Panc1 (cell line): Measurements from ENCODE around the gene ZNF354C. TPM values are rescaled to one million over a fixed set of nuclear protein-coding genes. Genes with fewer than 3 reads are reported as not detected.

Experiments
- ATAC-seq: fragments of 200-7000 bp; cut with Tn5 transposase; 2 replicates; pipeline ENCODE4 v1.9.1; 2020; ENCODE audit warnings: mild to moderate bottlenecking, moderate library complexity
- BruUV-seq: library from RNA; stranded (reverse); fragments of 400-500 nt; replicated peaks from 2 replicates; lab custom pipeline; 2021; lab: Mats Ljungman, UMichigan
- CTCF ChIA-PET: fragments of 300-600 bp; sonication (Branson Sonifier 250); formaldehyde crosslinking; loops from one replicate; lab custom pipeline; 2022; ENCODE audit warnings: antibody characterized with exemption; lab: Charles Lee
- POLR2A ChIA-PET: fragments of 300-600 bp; sonication (Branson Sonifier 250); formaldehyde crosslinking; loops from one replicate; lab custom pipeline; 2022; ENCODE audit warnings: antibody characterized with exemption; lab: Charles Lee
- DNase-seq: peaks from one replicate; pipeline ENCODE4 v3.0.0-alpha.2; 2010; ENCODE audit warnings: low read depth, low spot score
- H3K27ac ChIP-seq: 2 replicates; pipeline ENCODE4 v1.5.1; 2011; ENCODE audit warnings: mild to moderate bottlenecking, low read length, inconsistent platforms
- H3K27me3 ChIP-seq: fragments of 200-500 bp; sonication (Bioruptor generic); 2 replicates; pipeline ENCODE4 v1.6.0; 2014; ENCODE audit warnings: low read length, inconsistent platforms; ENCODE audit not compliant: control insufficient read depth, insufficient read depth
- H3K36me3 ChIP-seq: fragments of 200-500 bp; sonication (Bioruptor generic); 2 replicates; pipeline ENCODE4 v1.5.1; 2014; ENCODE audit warnings: inconsistent platforms, mild to moderate bottlenecking, low read length, moderate library complexity; ENCODE audit not compliant: control insufficient read depth, insufficient read depth
- H3K4me1 ChIP-seq: 2 replicates; pipeline ENCODE4 v1.5.1; 2011; ENCODE audit warnings: inconsistent platforms, mild to moderate bottlenecking, low read length, moderate library complexity; ENCODE audit not compliant: control insufficient read depth, insufficient read depth
- H3K4me3 ChIP-seq, 2 experiments: 2 replicates each; pipeline ENCODE4 v1.5.1; 2011 to 2012; ENCODE audit warnings: low read depth in 2 of 2, low read length in 2 of 2, mild to moderate bottlenecking in 2 of 2, inconsistent platforms in 1 of 2, moderate library complexity in 1 of 2
- H3K9me3 ChIP-seq: fragments of 200-500 bp; sonication (Bioruptor generic); 2 replicates; pipeline ENCODE4 v1.5.1; 2014; ENCODE audit warnings: low read depth, mild to moderate bottlenecking, inconsistent platforms, low read length, moderate library complexity; ENCODE audit not compliant: control insufficient read depth, insufficient read depth
- POLR2AphosphoS5 ChIP-seq: IDR thresholded peaks from 2 replicates; pipeline ENCODE4 v1.6.1; 2012; ENCODE audit warnings: mild to moderate bottlenecking, low read depth, low read length, moderate library complexity
- SIN3A ChIP-seq: IDR thresholded peaks from 2 replicates; pipeline ENCODE4 v1.6.1; 2012; ENCODE audit warnings: low read depth, mild to moderate bottlenecking, low read length, moderate library complexity, borderline replicate concordance; ENCODE audit not compliant: insufficient read depth
- TCF7L2 ChIP-seq: IDR thresholded peaks from 2 replicates; pipeline ENCODE4 v1.6.1; 2011; ENCODE audit warnings: mild to moderate bottlenecking, low read depth, low read length, inconsistent platforms
- in situ Hi-C: cut with HindIII; loops from 2 replicates; pipeline ENCODE4 v1.10.0; 2016; ENCODE audit warnings: low sequenced_read_pairs, low pct_unique_long_range_greater_than_20kb
- intact Hi-C: fragments of 100-400 bp; cut with micrococcal nuclease; formaldehyde crosslinking; loops from one replicate; pipeline ENCODE4 v1.10.0; 2022; ENCODE audit not compliant: unreplicated experiment
- total RNA-seq: library from RNA; stranded (reverse); gene quantifications from one replicate; pipeline ENCODE4 v1.2.1, GENCODE V29; 2021; ENCODE audit not compliant: unreplicated experiment
- TF ChIP-seq, protein P1 (sequence below), 2 experiments: IDR thresholded peaks; 2 replicates each; pipeline ENCODE4 v1.6.1; 2011 to 2012; ENCODE audit warnings: low read depth in 2 of 2, control low read depth in 1 of 2, low read length in 1 of 2, mild to moderate bottlenecking in 1 of 2, moderate library complexity in 1 of 2; ENCODE audit not compliant: insufficient read depth in 1 of 2
- TF ChIP-seq, protein P2 (sequence below): fragments of 450-650 bp; IDR thresholded peaks from 2 replicates; pipeline ENCODE4 v1.5.1; 2017; ENCODE audit warnings: mild to moderate bottlenecking

ZNF354C gene
- total RNA-seq, 1 experiment from 2014 or later, result 4.3 TPM

DNA sequence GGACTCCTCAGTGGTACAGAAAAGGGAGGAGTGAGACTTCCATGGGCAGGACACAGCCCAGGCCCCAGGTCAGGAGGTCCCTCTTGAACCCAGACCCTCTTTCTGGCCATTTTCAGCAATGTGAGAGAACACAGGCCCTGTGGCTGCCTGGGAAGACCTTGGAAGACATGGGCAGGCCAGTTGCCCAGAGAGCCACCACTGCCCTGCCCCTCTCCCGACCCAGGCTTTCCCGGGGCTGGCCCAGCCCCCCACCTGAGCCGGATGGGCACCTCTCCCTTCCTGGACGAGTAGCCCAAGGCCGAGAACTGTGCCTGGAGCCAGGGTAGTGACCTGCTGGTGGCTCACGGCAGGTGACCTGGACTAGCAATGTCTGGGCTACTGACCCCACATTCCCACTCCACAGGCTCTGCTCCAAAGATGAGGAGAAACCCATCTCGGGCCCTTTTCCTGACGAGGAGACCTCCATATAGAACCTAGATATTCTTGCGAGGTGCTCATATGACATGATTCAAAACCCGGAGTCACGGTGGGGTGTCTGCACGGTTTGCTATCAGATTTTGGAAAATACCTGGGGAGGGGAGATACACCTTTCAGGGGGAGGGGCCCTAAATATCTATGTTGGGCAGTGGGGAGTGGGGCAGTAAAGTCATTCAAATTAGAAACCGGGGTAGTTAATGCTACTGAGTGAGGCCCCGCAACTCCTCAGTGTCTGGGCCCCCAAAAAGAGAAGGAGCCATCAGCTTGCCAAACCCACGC lies 59.4 kb downstream of the ZNF354C start:
- no TSS peak for BruUV-seq
- no peaks in the 10 kb centered on the region for H3K27me3 ChIP-seq
- TF ChIP-seq, protein P1, sequence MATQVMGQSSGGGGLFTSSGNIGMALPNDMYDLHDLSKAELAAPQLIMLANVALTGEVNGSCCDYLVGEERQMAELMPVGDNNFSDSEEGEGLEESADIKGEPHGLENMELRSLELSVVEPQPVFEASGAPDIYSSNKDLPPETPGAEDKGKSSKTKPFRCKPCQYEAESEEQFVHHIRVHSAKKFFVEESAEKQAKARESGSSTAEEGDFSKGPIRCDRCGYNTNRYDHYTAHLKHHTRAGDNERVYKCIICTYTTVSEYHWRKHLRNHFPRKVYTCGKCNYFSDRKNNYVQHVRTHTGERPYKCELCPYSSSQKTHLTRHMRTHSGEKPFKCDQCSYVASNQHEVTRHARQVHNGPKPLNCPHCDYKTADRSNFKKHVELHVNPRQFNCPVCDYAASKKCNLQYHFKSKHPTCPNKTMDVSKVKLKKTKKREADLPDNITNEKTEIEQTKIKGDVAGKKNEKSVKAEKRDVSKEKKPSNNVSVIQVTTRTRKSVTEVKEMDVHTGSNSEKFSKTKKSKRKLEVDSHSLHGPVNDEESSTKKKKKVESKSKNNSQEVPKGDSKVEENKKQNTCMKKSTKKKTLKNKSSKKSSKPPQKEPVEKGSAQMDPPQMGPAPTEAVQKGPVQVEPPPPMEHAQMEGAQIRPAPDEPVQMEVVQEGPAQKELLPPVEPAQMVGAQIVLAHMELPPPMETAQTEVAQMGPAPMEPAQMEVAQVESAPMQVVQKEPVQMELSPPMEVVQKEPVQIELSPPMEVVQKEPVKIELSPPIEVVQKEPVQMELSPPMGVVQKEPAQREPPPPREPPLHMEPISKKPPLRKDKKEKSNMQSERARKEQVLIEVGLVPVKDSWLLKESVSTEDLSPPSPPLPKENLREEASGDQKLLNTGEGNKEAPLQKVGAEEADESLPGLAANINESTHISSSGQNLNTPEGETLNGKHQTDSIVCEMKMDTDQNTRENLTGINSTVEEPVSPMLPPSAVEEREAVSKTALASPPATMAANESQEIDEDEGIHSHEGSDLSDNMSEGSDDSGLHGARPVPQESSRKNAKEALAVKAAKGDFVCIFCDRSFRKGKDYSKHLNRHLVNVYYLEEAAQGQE (IDR thresholded peaks at IDR 0.05; ENCODE audit: insufficient read depth in 1 of 2, low read depth in 2 of 2, low read length in 1 of 2), result no peak
- TF ChIP-seq TCF7L2 (no peak), SIN3A (no peak), POLR2AphosphoS5 (no peak)
- no peaks in the 10 kb centered on the region for H3K9me3 ChIP-seq
- H3K4me1 ChIP-seq, result no peaks in the 10 kb centered on the region
- CTCF ChIA-PET, result no interaction called here
- POLR2A ChIA-PET, result no interaction called here
- intact Hi-C loops (no loop called here), in situ Hi-C loops (no loop called here)
- no peaks in the 10 kb centered on the region for H3K36me3 ChIP-seq
- ATAC-seq (no peak), DNase-seq (no peak)
- no peak overlapping the region for H3K27ac ChIP-seq
- H3K4me3 ChIP-seq, result no peak overlapping the region

DNA sequence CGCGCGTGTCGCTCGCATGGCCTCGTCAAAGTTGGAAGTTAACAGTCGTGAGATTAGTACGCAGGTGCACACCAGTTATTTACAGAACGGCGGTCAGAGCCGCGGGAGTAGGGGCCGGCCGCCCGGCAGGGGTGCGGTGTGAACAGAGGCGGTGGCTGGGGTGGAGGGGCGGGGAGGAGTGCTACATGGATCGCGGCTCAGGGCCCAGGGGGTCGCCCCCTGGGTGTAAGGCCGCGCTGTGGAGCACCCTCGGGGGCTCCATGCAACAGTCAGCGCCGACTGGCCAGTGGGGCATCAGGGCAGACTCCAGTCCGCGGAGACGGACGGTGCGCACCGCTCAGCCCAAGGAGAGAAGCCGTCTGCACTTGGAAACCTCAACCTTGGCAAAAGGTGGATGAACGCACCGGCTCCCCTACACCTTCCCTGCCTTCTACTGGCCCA lies 60.3 kb downstream of the ZNF354C start:
- no peak for ATAC-seq
- no peak for TF ChIP-seq SIN3A
- no peak for TF ChIP-seq POLR2AphosphoS5
- CTCF ChIA-PET, result no interaction called here
- no peak overlapping the region for H3K4me3 ChIP-seq
- H3K27me3 ChIP-seq, result no peaks in the 10 kb centered on the region
- POLR2A ChIA-PET, result no interaction called here
- DNase-seq, result no peak
- in situ Hi-C loops (no loop called here), intact Hi-C loops (no loop called here)
- BruUV-seq, result no TSS peak
- H3K36me3 ChIP-seq, result no peaks in the 10 kb centered on the region
- no peak overlapping the region for H3K27ac ChIP-seq
- H3K9me3 ChIP-seq, result no peaks in the 10 kb centered on the region
- no peaks in the 10 kb centered on the region for H3K4me1 ChIP-seq

DNA sequence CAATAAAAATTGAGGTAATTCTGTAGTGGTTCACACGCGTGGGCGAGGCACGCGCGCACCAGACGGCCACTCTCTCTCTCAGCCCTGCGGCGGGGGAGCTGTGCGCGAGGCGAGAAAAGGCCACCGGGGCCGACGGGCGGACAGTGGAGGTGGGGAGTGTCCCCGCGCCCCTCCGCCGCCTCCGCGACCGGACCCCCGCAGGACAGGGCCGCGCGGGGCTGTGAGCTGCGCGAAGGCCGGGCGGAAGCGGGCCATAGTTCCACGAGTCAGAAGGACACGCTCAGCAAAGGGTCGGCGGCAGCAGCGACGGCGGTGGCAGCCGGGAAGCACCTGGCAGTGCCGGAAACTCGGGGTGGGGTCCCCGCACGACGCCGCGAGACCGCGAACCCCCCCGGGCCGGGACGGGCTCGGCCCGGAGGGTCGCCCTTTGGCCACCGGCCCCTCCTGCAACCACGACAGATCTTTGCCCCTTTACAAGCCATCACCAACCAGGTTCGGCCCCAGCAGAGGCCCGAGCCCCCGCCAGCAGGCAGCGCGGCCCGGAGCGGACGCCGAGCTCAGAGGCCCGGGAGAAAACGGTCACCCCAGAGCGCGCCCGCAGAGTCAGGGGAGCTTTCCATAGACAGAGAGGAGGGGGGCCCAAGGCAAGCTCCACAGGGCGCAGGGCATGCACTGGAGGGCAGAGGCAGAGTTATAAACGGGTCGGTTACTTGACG lies 60.9 kb downstream of the ZNF354C start:
- ATAC-seq (no peak), DNase-seq (no peak)
- in situ Hi-C loops (no loop called here), intact Hi-C loops (no loop called here)
- no TSS peak for BruUV-seq
- CTCF ChIA-PET, result no interaction called here
- Histone ChIP-seq H3K36me3 (no peaks in the 10 kb centered on the region), H3K4me1 (no peaks in the 10 kb centered on the region), H3K4me3 (no peak overlapping the region), H3K9me3 (no peaks in the 10 kb centered on the region), H3K27me3 (no peaks in the 10 kb centered on the region), H3K27ac (no peak overlapping the region)
- POLR2A ChIA-PET, result no interaction called here
- no peak for TF ChIP-seq SIN3A
- TF ChIP-seq, protein P1 (IDR thresholded peaks at IDR 0.05; ENCODE audit: insufficient read depth in 1 of 2, low read depth in 2 of 2, low read length in 1 of 2), result no peak
- TF ChIP-seq, protein P2, sequence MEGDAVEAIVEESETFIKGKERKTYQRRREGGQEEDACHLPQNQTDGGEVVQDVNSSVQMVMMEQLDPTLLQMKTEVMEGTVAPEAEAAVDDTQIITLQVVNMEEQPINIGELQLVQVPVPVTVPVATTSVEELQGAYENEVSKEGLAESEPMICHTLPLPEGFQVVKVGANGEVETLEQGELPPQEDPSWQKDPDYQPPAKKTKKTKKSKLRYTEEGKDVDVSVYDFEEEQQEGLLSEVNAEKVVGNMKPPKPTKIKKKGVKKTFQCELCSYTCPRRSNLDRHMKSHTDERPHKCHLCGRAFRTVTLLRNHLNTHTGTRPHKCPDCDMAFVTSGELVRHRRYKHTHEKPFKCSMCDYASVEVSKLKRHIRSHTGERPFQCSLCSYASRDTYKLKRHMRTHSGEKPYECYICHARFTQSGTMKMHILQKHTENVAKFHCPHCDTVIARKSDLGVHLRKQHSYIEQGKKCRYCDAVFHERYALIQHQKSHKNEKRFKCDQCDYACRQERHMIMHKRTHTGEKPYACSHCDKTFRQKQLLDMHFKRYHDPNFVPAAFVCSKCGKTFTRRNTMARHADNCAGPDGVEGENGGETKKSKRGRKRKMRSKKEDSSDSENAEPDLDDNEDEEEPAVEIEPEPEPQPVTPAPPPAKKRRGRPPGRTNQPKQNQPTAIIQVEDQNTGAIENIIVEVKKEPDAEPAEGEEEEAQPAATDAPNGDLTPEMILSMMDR, result no peak
- no peak for TF ChIP-seq POLR2AphosphoS5
- TF ChIP-seq TCF7L2, result no peak
